Activated naive CD8-positive, alpha-beta T cell treated with anti-CD3 and anti-CD28 coated beads for 36 hours (primary cell): ENCODE results near the gene NANOS3. TPM values are rescaled to one million over a fixed set of nuclear protein-coding genes. Genes with fewer than 3 reads are reported as not detected.
A peak's percentile ranks its signal among the peaks of the same experiment; 100 is the strongest.

Source experiments
- DNase-seq: peaks from one replicate; pipeline ENCODE4 v3.0.0; 2021
- H3K27ac Mint-ChIP-seq: one replicate; pipeline ENCODE4 v1.8.0; 2022; ENCODE audit warnings: mild to moderate bottlenecking, moderate library complexity, mixed read lengths
- H3K27me3 Mint-ChIP-seq: one replicate; pipeline ENCODE4 v1.8.0; 2022; ENCODE audit warnings: mild to moderate bottlenecking, mixed read lengths
- H3K36me3 Mint-ChIP-seq: one replicate; pipeline ENCODE4 v1.8.0; 2021; ENCODE audit warnings: mild to moderate bottlenecking, mixed read lengths
- H3K4me1 Mint-ChIP-seq: one replicate; pipeline ENCODE4 v1.8.0; 2021; ENCODE audit warnings: mixed read lengths
- H3K4me3 Mint-ChIP-seq: one replicate; pipeline ENCODE4 v1.8.0; 2022; ENCODE audit warnings: mild to moderate bottlenecking, moderate library complexity, mixed read lengths
- H3K9me3 Mint-ChIP-seq: one replicate; pipeline ENCODE4 v1.8.0; 2022; ENCODE audit warnings: mixed read lengths
- total RNA-seq, 2 experiments: library from RNA; stranded (reverse); gene quantifications; one replicate each; pipeline ENCODE4 v1.2.3, GENCODE V29; 2021

NANOS3 gene
- under 1 TPM; 0.70 to 0.80 TPM for total RNA-seq

GRCh38 chr19:13876834-13877233, at the start of gene NANOS3:
TSS of gene NANOS3 (plus strand) at chr19:13877134. CDS start at chr19:13877249, 115 bp downstream.
- Mint-ChIP-seq H3K36me3 (no peaks in the 10 kb centered on the region), H3K27ac (no peak within 1 kb of the TSS), H3K4me3 (no peak within 1 kb of the TSS), H3K9me3 (no peaks in the 10 kb centered on the region), H3K4me1 (peaks cover 23% of the 10 kb centered on the region), H3K27me3 (peaks cover 10% of the 10 kb centered on the region)
- no peak for DNase-seq

GRCh38 chr19:13827656-13828055, 49.3 kb upstream of the NANOS3 start:
- Mint-ChIP-seq H3K27ac (no peak overlapping the region), H3K4me1 (peaks cover 9% of the 10 kb centered on the region)
- no peak for DNase-seq

DNA sequence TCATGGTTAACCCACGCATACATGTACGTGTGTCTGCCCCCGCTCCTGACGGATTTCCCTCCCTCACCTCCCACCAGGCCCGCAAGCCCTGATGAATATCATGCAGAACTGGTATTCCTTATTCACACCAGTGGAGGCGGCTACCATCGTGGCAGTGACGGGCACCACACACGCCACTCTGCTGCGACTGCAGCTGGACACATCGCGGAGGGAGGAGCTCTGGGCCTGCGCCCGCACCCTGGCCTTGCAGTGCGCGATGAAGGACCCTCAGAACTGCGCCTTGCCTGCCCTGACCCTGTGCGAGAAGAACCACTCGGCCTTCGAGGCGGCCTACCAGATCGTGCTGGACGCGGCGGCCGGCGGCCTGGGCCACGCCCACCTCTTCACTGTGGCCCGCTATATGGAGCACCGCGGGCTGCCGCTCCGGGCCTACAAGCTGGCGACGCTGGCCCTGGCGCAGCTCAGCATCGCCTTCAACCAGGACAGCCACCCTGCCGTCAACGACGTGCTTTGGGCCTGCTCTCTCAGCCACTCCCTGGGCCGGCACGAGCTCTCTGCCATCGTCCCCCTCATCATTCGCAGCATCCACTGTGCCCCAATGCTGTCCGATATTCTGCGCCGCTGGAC, 46.7 kb upstream of the NANOS3 start:
- Mint-ChIP-seq H3K4me3 (no peak overlapping the region), H3K9me3 (no peaks in the 10 kb centered on the region), H3K36me3 (peaks cover 27% of the 10 kb centered on the region), H3K27me3 (no peaks in the 10 kb centered on the region), H3K4me1 (peaks cover 23% of the 10 kb centered on the region), H3K27ac (no peak overlapping the region)
- no peak for DNase-seq

More at GRCh38 chr19:13827656-13828055, 49.3 kb upstream of the NANOS3 start:
- no peak overlapping the region for H3K4me3 Mint-ChIP-seq
- no peaks in the 10 kb centered on the region for H3K9me3 Mint-ChIP-seq
- no peaks in the 10 kb centered on the region for H3K27me3 Mint-ChIP-seq
- H3K36me3 Mint-ChIP-seq, result peaks cover 11% of the 10 kb centered on the region

DNA sequence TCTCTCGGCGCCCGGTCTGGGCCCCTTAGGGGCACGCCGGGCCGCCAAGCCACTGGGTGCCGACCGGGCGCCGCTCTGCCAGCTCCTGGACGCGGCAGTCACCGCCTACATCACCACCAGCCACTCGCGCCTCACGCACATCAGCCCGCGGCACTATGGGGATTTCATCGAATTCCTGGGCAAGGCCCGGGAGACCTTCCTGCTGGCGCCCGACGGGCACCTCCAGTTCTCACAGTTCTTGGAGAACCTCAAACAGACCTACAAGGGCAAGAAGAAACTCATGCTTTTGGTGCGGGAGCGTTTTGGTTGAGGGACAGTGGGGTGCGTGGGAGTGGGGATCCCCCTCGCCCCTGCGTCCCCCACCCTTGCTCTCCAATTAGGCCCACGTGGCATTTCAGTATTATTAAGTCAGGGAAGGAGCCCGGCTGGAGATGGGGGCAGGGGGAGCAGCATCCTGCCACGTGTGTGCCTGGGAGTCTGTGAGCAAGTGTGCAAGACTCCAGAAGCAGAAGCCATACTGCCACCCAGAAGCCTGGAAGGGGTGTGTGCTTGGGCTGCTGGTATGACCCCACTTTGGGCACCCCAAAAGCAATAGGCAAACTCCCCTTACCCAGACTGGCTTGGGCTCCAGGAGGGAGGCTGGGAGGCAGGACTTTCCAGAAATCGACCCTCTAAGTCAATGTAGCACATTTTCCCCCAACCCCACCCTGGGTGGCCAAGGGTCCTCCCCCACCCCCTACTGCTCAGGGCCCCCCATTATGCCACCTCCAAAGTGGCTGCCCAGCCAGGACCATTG, 46.0 kb upstream of the NANOS3 start:
- H3K27me3 Mint-ChIP-seq, result no peaks in the 10 kb centered on the region
- H3K9me3 Mint-ChIP-seq, result no peaks in the 10 kb centered on the region
- DNase-seq, result no peak
- H3K27ac Mint-ChIP-seq, result no peak overlapping the region
- peaks cover 24% of the 10 kb centered on the region for H3K4me1 Mint-ChIP-seq
- H3K4me3 Mint-ChIP-seq, result no peak overlapping the region
- H3K36me3 Mint-ChIP-seq, result peaks cover 25% of the 10 kb centered on the region

- Mint-ChIP-seq H3K36me3 (peaks cover 24% of the 10 kb centered on the region), H3K27ac (no peak overlapping the region), H3K4me1 (peaks cover 25% of the 10 kb centered on the region), H3K27me3 (no peaks in the 10 kb centered on the region), H3K9me3 (no peaks in the 10 kb centered on the region), H3K4me3 (no peak overlapping the region)
- DNase-seq, result no peak
These were observed 45.1 kb upstream of the NANOS3 start for GRCh38 chr19:13831537-13832467.

DNA sequence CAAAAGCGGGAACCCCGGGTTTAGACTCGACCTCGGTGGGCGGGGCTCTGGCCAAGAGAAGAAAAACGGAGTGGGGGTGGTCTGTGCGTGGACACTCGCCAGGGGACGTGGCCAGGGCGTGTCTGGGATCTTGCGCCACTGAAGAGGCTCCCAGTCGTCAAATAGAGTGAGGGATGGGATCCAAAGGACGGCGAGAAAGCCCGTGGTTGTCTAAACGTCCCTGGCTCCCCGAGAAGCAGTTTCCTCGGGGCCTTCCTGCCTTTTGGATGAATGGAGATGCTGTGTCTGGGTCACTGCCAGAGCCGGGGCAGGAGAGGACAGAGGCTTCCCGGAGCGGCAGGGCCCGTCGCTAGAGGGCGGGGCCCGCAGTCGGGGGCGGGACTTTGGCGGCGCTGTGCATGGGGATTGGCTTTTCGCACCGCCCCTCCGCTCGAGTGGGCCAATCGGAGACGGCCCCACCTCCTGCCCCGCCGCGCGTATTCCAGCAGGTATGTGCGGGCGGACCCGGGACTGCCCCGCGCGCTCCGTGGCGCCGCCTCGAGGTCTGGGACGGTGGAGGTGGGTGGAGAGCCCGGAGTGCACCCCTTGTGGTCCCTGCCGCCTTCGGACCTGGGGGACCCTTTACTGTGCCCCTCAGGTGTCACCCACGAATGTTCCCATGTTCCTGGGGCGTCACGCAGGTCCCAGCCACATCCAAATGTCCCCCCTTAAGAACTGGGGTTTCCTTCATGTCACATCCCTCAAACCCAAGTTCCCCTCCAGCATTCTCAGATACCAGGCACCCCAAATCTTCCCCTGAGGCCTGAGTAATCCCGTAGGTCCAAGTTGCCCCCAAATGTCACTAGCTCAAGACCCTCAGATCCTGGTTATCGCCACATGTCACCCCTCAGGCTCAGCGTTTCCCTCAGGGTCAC, 43.3 kb upstream of the NANOS3 start:
- Mint-ChIP-seq H3K9me3 (no peaks in the 10 kb centered on the region), H3K4me1 (peaks cover 36% of the 10 kb centered on the region), H3K27ac (peak overlapping the region; percentile 86), H3K4me3 (peak overlapping the region; percentile 74), H3K36me3 (peaks cover 37% of the 10 kb centered on the region), H3K27me3 (no peaks in the 10 kb centered on the region)
- peak; percentile 94 for DNase-seq

- Mint-ChIP-seq H3K4me1 (peaks cover 40% of the 10 kb centered on the region), H3K27ac (peak overlapping the region; percentile 86), H3K27me3 (no peaks in the 10 kb centered on the region), H3K36me3 (peaks cover 45% of the 10 kb centered on the region), H3K4me3 (peak overlapping the region; percentile 52), H3K9me3 (no peaks in the 10 kb centered on the region)
- no peak for DNase-seq
These were observed 42.5 kb upstream of the NANOS3 start for GRCh38 chr19:13834244-13835069.

DNA sequence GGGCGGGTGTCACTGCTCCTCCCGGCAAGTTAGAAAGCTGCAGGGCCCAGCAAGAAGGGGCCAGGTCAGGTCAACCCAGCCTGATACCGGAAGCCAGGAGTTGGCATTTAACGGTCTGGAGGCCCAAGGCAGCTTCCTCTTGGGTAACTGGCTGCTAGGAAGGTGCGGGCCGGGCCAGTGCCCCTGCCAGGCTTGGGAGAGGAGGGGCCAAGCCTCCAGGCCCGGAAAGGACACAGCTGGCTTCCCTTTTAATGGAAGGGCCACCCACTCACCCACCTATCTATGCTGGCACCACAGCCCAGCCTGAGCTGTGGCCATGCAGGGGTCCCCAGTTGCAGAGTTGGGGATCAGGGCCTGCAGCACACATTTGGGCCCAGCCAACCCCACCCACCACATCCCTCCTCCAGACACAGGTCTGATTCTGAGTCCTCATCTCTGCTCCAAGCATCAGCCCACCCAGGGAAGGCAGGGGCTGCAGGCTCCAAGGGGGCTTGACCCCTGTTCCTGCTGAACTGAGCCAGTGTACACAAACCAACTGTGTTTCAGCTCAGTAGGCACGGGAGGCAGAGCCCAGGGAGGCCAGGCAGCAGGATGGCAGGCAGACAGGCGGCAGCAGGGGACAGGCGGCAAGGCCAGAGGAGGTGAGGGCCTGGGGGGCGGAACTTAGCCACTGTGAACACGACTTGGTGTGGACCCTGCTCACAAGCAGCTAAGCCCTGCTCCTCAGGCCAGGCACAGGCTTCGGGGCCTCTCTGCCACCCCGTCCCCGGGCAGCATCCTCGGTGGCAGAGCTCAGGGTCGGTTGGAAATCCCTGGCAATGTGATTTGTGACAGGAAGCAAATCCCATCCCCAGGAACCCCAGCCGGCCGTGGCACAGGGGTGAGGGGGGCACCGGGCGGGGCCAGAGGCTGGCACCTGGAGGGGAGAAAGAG, 40.9 kb upstream of the NANOS3 start:
- H3K4me1 Mint-ChIP-seq, result peaks cover 43% of the 10 kb centered on the region
- H3K9me3 Mint-ChIP-seq, result no peaks in the 10 kb centered on the region
- peaks cover 54% of the 10 kb centered on the region for H3K36me3 Mint-ChIP-seq
- H3K4me3 Mint-ChIP-seq, result peak overlapping the region; percentile 72
- no peaks in the 10 kb centered on the region for H3K27me3 Mint-ChIP-seq
- no peak for DNase-seq
- H3K27ac Mint-ChIP-seq, result peak overlapping the region; percentile 91

GRCh38 chr19:13838435-13839129, 38.4 kb upstream of the NANOS3 start:
- DNase-seq, result no peak
- H3K4me1 Mint-ChIP-seq, result peaks cover 44% of the 10 kb centered on the region
- H3K27ac Mint-ChIP-seq, result peak overlapping the region; percentile 91
- no peaks in the 10 kb centered on the region for H3K27me3 Mint-ChIP-seq
- peaks cover 58% of the 10 kb centered on the region for H3K36me3 Mint-ChIP-seq
- H3K4me3 Mint-ChIP-seq, result peak overlapping the region; percentile 96
- no peaks in the 10 kb centered on the region for H3K9me3 Mint-ChIP-seq

DNA sequence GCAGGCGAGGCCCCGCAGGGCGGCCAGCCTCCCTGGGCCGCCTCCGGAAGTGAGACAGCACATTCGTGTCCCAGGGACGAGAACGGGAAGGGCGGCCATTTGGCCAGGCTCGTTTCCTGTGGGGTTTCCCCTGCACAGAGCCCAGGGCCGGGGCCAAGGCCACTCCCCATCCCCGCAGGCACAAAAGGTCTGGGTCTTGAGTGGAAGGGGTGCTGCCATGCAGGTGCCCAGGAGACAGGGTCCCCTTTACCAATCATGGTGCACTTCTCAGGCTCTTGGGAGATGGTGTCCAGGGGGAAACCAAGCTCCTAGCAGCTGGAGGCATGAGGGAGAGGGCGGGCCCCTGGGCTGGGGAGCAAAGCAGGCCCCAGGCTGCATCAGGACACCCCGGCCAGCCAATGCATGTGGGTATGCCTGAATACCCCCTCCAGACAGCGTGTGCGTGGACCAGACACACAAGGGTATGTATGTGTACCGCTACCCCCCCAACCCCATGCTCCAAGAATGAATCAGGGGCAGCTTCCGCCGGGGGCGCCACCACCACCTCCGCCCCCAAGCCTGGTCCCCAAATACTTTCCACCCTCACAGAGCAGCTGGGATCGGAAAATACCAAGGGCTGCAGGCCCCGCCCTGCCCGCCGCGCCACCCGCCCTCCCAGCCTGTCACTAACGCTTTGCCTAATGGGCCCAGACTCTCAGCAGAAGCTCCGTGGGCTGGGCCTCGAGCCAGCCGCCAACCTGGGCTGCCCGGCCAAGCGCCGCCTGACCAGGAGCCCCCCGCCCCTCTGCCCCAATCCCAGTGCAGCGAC, 37.6 kb upstream of the NANOS3 start:
- Mint-ChIP-seq H3K36me3 (peaks cover 53% of the 10 kb centered on the region), H3K4me1 (peaks cover 41% of the 10 kb centered on the region), H3K27me3 (no peaks in the 10 kb centered on the region), H3K4me3 (peak overlapping the region; percentile 96), H3K27ac (peak overlapping the region; percentile 91), H3K9me3 (no peaks in the 10 kb centered on the region)
- DNase-seq, result peak; percentile 93

DNA sequence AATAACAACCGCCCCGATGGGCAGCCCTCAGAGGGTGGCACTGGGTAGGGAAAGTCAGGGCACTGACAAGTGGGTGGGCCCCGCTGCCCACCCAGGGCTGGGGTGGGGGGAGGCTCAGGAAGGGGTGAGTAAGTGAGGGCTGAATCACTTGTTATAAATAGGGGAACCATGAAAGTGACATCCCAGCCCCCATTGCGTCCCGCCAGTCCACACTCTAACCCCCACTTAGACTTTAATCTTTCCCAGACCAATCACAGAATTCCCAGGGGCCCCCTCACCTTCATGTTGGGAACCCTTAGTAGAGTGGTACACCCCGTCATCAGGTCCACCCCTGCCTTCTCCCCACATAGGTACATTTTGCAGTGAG, 37.0 kb upstream of the NANOS3 start:
- Mint-ChIP-seq H3K4me1 (peaks cover 43% of the 10 kb centered on the region), H3K36me3 (peaks cover 50% of the 10 kb centered on the region), H3K4me3 (peak overlapping the region; percentile 96)

More for the DNA sequence above, 37.0 kb upstream of the NANOS3 start:
- peak overlapping the region; percentile 91 for H3K27ac Mint-ChIP-seq
- DNase-seq, result no peak
- no peaks in the 10 kb centered on the region for H3K9me3 Mint-ChIP-seq
- no peaks in the 10 kb centered on the region for H3K27me3 Mint-ChIP-seq
